Activated T-cell treated with anti-CD3 and anti-CD28 coated beads, Interleukin-2, amount 50 U/mL, for 1 hour (primary cell): ENCODE results near the gene DNAH10.
"Not testable (repeated sequence)": the region's sequence is repeated elsewhere in the genome, so short reads cannot be mapped to it uniquely, and the experiment has no call there.

ENCODE experiments used
- DNase-seq: peaks from one replicate; pipeline ENCODE4 v3.0.0-alpha.2; 2020

DNAH10 gene

GRCh38 chr12:123938679-123939480, 176.8 kb downstream of the DNAH10 start:
- DNase-seq, result no peak

- no peak for DNase-seq
These were observed 177.9 kb downstream of the DNAH10 start for GRCh38 chr12:123939716-123940626.

DNA sequence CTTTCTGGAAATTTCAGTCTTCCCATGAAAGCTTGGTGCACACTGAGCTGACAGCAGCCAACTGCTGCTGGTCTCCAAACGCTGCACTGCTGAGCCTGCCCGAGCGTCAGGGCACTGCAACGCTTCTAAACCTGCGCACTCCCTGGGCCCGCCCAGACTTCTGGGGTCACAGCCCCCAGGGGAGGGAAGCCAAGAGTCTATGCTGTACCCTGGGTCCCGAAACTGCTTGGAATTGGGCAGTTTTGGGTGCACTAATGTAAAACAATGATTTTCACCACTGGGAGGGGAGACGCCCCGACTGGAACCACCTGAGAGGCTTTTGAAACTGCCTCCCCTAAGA, 178.5 kb downstream of the DNAH10 start:
- DNase-seq, result no peak

GRCh38 chr12:123941000-123941399, 178.9 kb downstream of the DNAH10 start:
- DNase-seq, result no peak

DNA sequence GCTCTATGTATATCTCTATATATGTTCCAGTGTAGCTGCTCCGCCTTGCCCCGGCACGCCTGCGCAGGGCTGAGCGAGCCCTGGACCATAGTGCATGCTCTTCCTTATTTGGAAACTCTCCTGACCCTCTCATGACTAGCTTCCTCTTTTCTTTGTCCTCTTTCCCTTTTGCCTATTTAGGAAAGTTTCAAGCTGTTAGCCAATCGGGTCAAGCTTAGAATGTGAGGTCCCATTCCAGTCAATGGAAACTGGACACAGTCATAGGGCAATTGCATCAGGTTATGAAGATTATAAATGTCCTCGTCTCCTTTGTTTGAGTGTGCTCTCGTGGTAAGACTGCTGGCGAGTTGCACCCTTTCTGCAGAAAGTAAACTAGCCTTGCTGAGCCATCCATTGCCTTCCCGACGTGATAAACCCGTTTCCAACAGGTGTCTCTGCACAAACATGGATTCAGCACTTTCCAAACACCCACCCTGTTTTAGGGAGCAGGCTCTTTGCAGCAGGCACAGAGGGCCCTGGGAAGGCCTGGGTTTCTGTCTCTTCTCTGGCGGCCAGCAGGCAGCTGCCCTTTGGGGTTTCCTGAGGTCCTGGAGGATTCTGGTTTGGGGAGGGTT, 179.6 kb downstream of the DNAH10 start:
- no peak for DNase-seq

DNA sequence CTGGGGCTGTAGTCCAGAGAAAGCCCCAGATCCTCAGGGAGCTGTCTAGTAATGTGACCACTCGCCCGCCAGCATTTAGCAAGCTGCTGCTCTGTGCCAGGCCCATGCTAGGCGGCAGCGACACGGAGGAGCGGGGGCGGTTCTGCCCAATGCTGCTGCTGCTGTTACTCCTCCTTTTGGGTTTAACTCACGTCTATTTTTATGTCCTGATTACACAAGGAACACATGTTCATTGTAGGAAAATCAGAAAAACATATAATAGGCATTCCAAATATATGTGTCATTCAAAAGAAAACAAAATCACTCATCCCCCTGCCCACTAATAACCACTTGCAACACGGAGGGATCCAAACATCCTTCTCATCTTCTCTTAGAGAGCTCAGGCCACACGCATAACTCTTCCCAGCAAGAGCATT, 180.1 kb downstream of the DNAH10 start:
- DNase-seq, result no peak

DNA sequence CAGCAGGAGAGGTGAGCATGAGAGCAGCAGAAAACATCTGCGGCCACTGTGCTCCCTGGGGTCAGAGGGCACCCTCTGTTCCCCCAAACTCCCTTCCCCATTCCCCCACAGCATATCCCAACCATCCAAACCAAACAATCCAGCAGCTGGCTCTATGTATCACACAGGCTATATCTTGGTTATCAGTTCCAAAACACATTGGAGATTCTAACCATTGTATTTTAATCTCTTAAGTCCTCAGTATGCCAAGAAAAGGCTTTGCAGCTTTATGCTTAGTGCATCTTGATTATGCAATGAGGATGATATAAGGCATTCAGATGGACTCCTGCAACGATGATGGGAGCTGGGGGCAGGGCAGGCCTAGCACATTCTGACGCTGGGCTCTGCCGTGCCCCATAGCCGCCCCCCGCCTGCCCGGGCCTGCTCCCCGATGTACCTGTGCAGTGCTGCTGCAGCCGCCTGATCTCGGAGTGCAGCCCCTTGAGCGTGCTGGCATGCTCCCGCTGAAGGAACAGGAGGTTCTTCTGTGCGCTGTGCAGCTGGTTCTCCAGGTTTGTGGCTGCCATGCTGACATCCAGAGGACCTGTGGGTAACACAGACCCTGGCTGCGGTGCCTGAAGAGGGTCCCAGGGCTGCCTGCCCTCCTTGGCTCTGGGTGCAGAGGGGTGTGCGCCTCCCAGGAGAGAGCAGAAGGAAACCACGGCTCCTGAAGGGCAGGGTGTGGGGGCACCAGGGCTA, 181.0 kb downstream of the DNAH10 start:
- no peak for DNase-seq

- no peak for DNase-seq
These were observed 181.7 kb downstream of the DNAH10 start for GRCh38 chr12:123943816-123944215.

GRCh38 chr12:123944696-123945095, 182.6 kb downstream of the DNAH10 start:
- no peak for DNase-seq

DNA sequence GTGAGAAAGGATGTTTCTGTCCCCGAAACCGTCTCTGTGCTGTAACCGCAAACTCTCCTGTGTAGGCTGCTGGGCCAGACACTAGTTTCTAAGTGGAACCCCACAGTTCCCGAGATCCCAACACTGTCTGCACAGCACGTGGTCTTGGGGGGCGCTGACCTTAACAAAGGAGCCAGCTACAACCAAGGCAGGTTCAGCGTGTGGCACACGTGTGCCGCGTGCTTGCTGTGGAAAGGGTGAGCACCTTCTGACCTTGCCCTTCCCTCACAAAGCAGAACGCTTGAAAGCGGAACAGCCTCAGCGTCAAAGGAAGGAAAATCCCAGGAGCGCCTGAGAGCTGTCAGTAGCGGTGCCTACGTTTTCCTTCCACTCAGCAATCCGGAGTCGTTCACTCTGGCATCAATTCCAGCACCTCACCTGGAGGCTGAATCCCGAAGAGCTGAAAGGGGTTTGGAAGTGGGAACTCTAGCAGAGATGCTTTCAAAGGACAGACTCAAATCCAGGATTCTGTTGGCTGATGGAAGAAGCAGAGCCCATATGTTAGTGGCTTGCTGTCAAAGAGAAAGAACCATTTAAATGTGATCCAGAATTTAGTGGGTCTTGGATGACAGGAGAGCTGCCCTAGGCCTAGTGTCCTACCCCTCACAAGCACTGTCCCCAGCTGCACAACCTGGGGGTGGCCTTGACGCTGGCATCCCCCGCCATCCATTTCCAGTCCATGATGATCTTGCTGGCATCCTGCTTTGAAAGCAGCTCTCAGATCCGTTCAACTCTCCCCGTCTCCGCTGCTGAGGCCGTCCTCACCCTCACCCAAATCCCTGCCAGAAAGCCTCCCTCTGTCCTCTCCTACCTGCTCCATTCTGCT, 183.4 kb downstream of the DNAH10 start:
- DNase-seq, result no peak

DNA sequence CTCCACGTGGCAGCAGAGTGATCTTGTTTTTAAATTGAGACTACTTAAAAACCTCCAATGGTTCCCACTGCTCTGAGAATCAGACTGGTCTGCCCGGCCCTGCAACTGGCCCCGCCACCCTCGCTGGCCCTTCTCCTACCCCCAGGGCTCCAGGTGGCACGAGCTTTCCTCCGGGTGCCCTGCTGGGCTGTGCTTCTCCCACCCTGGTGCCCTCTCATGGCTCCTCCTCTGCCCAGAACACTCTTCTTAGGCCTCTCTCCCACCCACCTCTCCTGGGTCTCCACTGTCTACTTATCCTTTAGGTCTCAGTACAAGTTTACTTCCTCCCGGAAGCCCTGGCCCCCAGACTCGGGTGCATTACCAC, 184.0 kb downstream of the DNAH10 start:
- no peak for DNase-seq

- not testable (repeated sequence) for DNase-seq
These were observed 184.7 kb downstream of the DNAH10 start for GRCh38 chr12:123946516-123947505.

DNA sequence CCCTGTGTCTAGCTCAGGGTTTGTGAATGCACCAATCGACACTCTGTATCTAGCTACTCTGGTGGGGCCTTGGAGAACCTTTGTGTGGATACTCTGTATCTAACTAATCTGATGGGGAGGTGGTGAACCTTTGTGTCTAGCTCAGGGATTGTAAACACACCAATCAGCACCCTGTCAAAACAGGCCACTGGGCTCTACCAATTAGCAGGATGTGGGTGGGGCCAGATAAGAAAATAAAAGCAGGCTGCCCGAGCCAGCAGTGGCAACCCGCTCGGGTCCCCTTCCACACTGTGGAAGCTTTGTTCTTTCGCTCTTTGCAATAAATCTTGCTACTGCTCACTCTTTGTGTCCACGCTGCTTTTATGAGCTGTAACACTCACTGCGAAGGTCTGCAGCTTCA, 185.4 kb downstream of the DNAH10 start:
- not testable (repeated sequence) for DNase-seq

DNA sequence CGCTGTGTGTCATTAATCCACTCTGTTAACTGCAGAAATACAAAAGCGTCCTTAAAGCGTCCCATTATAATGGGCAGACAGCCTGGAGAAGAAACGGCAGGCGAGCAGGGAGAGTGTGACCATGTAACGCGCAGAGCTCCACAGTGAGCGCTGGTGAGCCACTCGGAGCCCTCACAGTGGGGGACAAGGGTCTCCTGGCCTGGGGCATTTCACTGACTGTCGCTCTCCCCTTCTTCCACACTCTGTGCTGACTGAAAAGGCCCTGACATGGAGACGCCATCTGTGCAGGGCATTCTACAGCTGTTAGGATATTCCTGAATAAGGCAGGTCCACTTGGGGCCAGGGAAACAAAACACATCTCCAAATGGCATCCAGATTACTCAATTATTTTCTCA, 186.3 kb downstream of the DNAH10 start:
- DNase-seq, result no peak

GRCh38 chr12:123948796-123949769, 187.0 kb downstream of the DNAH10 start:
- no peak for DNase-seq

DNA sequence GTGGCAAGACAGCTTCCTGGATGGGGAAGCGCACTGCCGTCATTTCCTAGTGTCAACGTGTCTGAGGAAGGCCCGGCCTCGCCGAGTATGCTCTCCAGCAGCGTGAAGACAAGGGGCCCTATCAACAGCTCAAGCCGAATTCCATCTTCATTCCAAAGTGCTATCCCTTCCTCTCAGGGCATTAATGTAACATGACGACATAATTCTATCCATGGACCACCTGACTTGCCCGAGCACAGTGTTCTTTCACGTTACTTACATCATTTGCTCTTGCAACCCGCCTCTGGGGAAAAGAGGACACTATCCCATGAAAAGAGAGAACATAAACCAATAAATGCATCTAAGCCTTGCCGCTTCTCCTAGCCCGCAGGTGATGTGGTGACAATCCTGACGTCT, 187.7 kb downstream of the DNAH10 start:
- DNase-seq, result no peak

DNA sequence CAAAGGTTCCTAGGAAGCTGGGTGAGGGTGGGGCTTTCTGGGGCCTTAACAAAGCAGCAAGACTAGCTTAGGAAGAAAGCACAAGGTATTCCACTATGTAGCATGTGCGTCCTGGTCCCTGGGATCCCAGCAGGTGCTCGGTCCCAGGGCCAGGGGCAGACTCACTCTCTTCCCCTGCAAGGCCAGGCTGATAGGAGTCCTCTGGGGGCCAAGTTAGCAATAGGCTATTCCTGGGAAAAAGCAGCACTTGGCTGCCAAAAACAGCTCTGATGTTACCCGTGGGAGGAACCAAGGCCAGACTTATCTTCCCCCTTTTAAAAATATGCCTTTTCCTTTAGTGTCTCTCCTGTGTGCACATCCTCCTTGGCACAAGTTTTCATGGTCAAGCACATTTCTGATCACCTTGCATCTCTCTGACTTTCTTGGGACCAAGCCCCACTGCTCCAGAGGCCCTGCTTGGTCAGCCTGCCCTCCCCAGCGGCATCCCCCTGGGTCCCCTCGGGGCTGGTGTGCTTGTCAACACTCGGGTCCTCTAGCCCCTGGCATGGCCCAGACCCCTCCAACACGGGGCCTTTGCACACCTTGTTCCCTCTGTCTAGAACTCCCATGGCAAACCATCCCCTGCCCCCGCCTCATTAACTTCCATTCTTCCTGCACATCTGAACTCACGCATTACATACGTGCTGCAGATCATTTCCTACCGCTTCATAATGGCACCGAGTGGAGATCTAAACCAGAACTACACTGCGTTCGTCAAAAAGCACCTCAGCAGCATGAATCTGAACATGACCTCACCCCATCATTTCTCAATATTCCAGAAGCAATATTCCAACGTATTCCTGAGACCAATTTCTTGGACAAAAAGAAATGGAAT, 188.6 kb downstream of the DNAH10 start:
- no peak for DNase-seq

GRCh38 chr12:123951467-123951866, 189.4 kb downstream of the DNAH10 start:
- no peak for DNase-seq
